SK-N-SH treated with all-trans-retinoic acid at 6 μM for 48 hours (cell line): Measurements from ENCODE around the gene UCN.

Source experiments
- ATAC-seq: fragments of 200-7000 bp; cut with Tn5 transposase; 3 replicates; pipeline ENCODE4 v1.9.1; 2020; ENCODE audit warnings: mild to moderate bottlenecking, moderate library complexity
- ARNTL ChIP-seq: fragments of 450-650 bp; formaldehyde crosslinking; IDR thresholded peaks from 2 replicates; pipeline ENCODE4 v1.5.0; 2020; ENCODE audit warnings: low read depth, mild to moderate bottlenecking, moderate library complexity, borderline replicate concordance
- BACH2 ChIP-seq: fragments of 250-450 bp; sonication (Bioruptor Pico); IDR thresholded peaks from 2 replicates; pipeline ENCODE4 v1.9.0; 2021; ENCODE audit warnings: mild to moderate bottlenecking, borderline replicate concordance
- CSDC2 ChIP-seq: fragments of 250-450 bp; sonication (Bioruptor Pico); IDR thresholded peaks from 2 replicates; pipeline ENCODE4 v1.5.0; 2020; ENCODE audit warnings: mild to moderate bottlenecking, moderate library complexity
- CSRNP3 ChIP-seq: fragments of 250-450 bp; sonication (Bioruptor Pico); IDR thresholded peaks from 2 replicates; pipeline ENCODE4 v1.5.1; 2021; ENCODE audit warnings: mild to moderate bottlenecking, moderate library complexity
- ESRRG ChIP-seq: fragments of 250-450 bp; sonication (Bioruptor Pico); IDR thresholded peaks from 2 replicates; pipeline ENCODE4 v1.6.1; 2021; ENCODE audit warnings: mild to moderate bottlenecking
- GLIS3 ChIP-seq: fragments of 250-450 bp; sonication (Bioruptor Pico); IDR thresholded peaks from 2 replicates; pipeline ENCODE4 v1.5.0; 2020; ENCODE audit warnings: mild to moderate bottlenecking, moderate library complexity
- ISL1 ChIP-seq: fragments of 250-450 bp; sonication (Bioruptor Pico); IDR thresholded peaks from 2 replicates; pipeline ENCODE4 v2.1.2; 2022; ENCODE audit warnings: mild to moderate bottlenecking, moderate library complexity
- PATZ1 ChIP-seq: fragments of 250-450 bp; sonication (Bioruptor Pico); IDR thresholded peaks from 2 replicates; pipeline ENCODE4 v1.8.0; 2020; ENCODE audit warnings: mild to moderate bottlenecking, moderate library complexity, borderline replicate concordance
- POU6F1 ChIP-seq: fragments of 250-450 bp; sonication (Bioruptor Pico); IDR thresholded peaks from 2 replicates; pipeline ENCODE4 v1.8.0; 2021; ENCODE audit warnings: low read depth, mild to moderate bottlenecking, moderate library complexity, borderline replicate concordance
- PPARA ChIP-seq: fragments of 250-450 bp; sonication (Bioruptor Pico); IDR thresholded peaks from 2 replicates; pipeline ENCODE4 v1.5.0; 2020; ENCODE audit warnings: mild to moderate bottlenecking, borderline replicate concordance
- RARB ChIP-seq: fragments of 250-450 bp; sonication (Bioruptor Pico); IDR thresholded peaks from 2 replicates; pipeline ENCODE4 v1.8.0; 2021; ENCODE audit warnings: mild to moderate bottlenecking, moderate library complexity
- SNAI2 ChIP-seq: fragments of 250-450 bp; sonication (Bioruptor Pico); IDR thresholded peaks from 2 replicates; pipeline ENCODE4 v1.5.0; 2020; ENCODE audit warnings: mild to moderate bottlenecking, moderate library complexity
- TCF4 ChIP-seq: fragments of 250-450 bp; sonication (Bioruptor Pico); IDR thresholded peaks from 2 replicates; pipeline ENCODE4 v1.8.0; 2021; ENCODE audit warnings: mild to moderate bottlenecking, moderate library complexity, borderline replicate concordance
- TOX ChIP-seq: fragments of 250-450 bp; sonication (Bioruptor Pico); IDR thresholded peaks from 2 replicates; pipeline ENCODE4 v1.8.0; 2021; ENCODE audit warnings: mild to moderate bottlenecking, moderate library complexity, borderline replicate concordance
- TSHZ2 ChIP-seq: fragments of 250-450 bp; sonication (Bioruptor Pico); IDR thresholded peaks from 2 replicates; pipeline ENCODE4 v1.5.0; 2020; ENCODE audit warnings: mild to moderate bottlenecking, moderate library complexity
- ZC3H10 ChIP-seq: fragments of 250-450 bp; sonication (Bioruptor Pico); IDR thresholded peaks from 2 replicates; pipeline ENCODE4 v1.5.1; 2021; ENCODE audit warnings: mild to moderate bottlenecking, moderate library complexity
- ZFP3 ChIP-seq: fragments of 250-450 bp; sonication (Bioruptor Pico); IDR thresholded peaks from 2 replicates; pipeline ENCODE4 v1.5.0; 2020; ENCODE audit warnings: mild to moderate bottlenecking, moderate library complexity
- ZFP30 ChIP-seq: fragments of 450-650 bp; formaldehyde crosslinking; IDR thresholded peaks from 2 replicates; pipeline ENCODE4 v1.5.0; 2022; ENCODE audit warnings: mild to moderate bottlenecking, moderate library complexity
- ZNF565 ChIP-seq: fragments of 450-650 bp; formaldehyde crosslinking; conservative IDR thresholded peaks from 2 replicates; pipeline ENCODE4 v1.5.0; 2020; ENCODE audit warnings: low read depth, mild to moderate bottlenecking, moderate library complexity
- ZNF70 ChIP-seq: fragments of 450-650 bp; formaldehyde crosslinking; IDR thresholded peaks from 2 replicates; pipeline ENCODE4 v1.5.0; 2020; ENCODE audit warnings: mild to moderate bottlenecking, moderate library complexity
- ZNF8 ChIP-seq: fragments of 450-650 bp; formaldehyde crosslinking; IDR thresholded peaks from 2 replicates; pipeline ENCODE4 v1.5.0; 2020; ENCODE audit warnings: mild to moderate bottlenecking, moderate library complexity
- TF ChIP-seq, protein P1 (sequence below): fragments of 250-450 bp; sonication (Bioruptor Pico); IDR thresholded peaks from 2 replicates; pipeline ENCODE4 v1.5.1; 2020; ENCODE audit warnings: low read depth, mild to moderate bottlenecking, moderate library complexity

Gene UCN

GRCh38 chr2:27284996-27285395, 23.2 kb downstream of the UCN start:
- no peak for ATAC-seq
- TF ChIP-seq ZFP3 (CRISPR knock-in tag): no peak
- no peak for TF ChIP-seq BACH2 (CRISPR knock-in tag)
- TF ChIP-seq ZFP30 (CRISPR knock-in tag): no peak
- no peak for TF ChIP-seq TCF4 (CRISPR knock-in tag)
- TF ChIP-seq SNAI2 (CRISPR knock-in tag): no peak
- TF ChIP-seq ISL1 (CRISPR knock-in tag): no peak
- no peak for TF ChIP-seq PPARA (CRISPR knock-in tag)
- TF ChIP-seq ZNF565 (CRISPR knock-in tag): no peak
- TF ChIP-seq GLIS3: no peak
- no peak for TF ChIP-seq ZC3H10 (CRISPR knock-in tag)
- TF ChIP-seq POU6F1 (CRISPR knock-in tag): no peak
- no peak for TF ChIP-seq RARB (CRISPR knock-in tag)
- TF ChIP-seq CSRNP3 (CRISPR knock-in tag): no peak
- no peak for TF ChIP-seq PATZ1 (CRISPR knock-in tag)
- TF ChIP-seq CSDC2 (CRISPR knock-in tag): no peak
- TF ChIP-seq, protein P1, sequence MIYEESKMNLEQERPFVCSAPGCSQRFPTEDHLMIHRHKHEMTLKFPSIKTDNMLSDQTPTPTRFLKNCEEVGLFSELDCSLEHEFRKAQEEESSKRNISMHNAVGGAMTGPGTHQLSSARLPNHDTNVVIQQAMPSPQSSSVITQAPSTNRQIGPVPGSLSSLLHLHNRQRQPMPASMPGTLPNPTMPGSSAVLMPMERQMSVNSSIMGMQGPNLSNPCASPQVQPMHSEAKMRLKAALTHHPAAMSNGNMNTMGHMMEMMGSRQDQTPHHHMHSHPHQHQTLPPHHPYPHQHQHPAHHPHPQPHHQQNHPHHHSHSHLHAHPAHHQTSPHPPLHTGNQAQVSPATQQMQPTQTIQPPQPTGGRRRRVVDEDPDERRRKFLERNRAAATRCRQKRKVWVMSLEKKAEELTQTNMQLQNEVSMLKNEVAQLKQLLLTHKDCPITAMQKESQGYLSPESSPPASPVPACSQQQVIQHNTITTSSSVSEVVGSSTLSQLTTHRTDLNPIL (CRISPR knock-in tag): no peak
- TF ChIP-seq TSHZ2 (CRISPR knock-in tag): no peak
- TF ChIP-seq TOX (CRISPR knock-in tag): no peak
- no peak for TF ChIP-seq ZNF8 (CRISPR knock-in tag)

DNA sequence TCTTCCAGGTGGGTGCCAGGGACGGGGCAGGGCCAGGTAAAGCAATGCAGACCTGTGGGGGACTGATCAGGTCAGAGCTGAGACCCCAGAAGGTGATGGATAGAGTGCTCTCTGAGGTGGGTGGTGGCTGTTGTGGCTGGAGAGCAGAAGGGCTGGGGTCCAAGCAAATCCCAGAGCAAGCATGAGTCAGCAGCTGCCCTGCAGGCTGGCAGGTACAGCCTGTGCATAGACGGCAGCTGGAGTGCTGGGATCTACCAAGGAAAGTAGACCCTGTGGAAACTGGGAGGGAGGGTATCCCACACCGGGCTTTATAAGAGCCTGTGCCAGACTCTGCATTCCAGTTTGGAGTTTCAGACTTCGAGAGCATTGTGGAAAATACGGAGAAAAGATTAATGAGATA, 25.4 kb downstream of the UCN start:
- peak; percentile 68 for TF ChIP-seq ZNF70 (CRISPR knock-in tag)
- no peak for TF ChIP-seq GLIS3
- TF ChIP-seq, all 23 proteins: peak for 1
- ATAC-seq: 0 out of 3 replicates have a peak, but pooled peaks have one; percentile 20

DNA sequence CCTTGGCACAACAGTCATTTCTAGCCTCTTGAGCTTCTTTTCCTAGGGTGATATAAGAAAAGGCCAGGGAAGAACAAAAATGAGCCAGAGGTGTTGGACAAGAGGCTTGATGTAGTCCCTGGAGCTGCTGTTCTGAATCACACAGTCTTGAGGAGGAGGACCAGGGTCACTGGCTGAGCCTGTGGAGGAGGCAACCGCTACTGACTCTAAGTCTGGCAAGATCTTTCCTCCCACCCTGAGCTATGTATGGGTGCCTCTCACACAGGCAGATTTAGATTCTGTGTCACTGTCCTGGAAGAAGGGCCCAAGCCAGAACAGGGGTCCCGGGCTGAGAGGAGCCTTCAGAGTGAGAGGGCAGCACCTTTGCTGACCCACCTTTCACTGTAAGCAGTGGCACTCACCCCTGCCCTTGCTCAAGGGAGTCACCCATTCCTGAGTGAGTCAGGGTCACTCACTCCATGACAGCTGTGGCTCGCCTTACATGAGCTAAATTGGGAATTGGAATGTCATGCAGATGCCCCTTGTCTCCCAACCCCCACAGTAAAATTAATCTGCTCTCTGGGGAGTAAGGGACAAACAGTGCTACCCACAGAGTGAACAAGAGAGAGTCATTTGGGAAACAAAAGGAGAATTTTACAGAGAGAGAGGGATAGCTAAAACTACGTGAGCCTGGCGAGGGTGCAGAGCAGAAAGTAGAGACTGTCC, 26.2 kb downstream of the UCN start, which contains the start of gene TRIM54:
TSS of gene TRIM54 (plus strand) at position 575 of the 705 bp plus-strand sequence. CDS start 303 bp downstream, outside the sequence.
- ATAC-seq: no peak
- no peak for TF ChIP-seq RARB (CRISPR knock-in tag)
- TF ChIP-seq ZC3H10 (CRISPR knock-in tag): no peak
- no peak for TF ChIP-seq ZFP3 (CRISPR knock-in tag)
- no peak for TF ChIP-seq BACH2 (CRISPR knock-in tag)
- TF ChIP-seq, protein P1 (CRISPR knock-in tag): no peak
- no peak for TF ChIP-seq TOX (CRISPR knock-in tag)
- no peak for TF ChIP-seq PATZ1 (CRISPR knock-in tag)
- no peak for TF ChIP-seq PPARA (CRISPR knock-in tag)
- TF ChIP-seq SNAI2 (CRISPR knock-in tag): no peak
- no peak for TF ChIP-seq TCF4 (CRISPR knock-in tag)
- TF ChIP-seq ESRRG: no peak
- TF ChIP-seq ARNTL: no peak
- no peak for TF ChIP-seq ZNF70 (CRISPR knock-in tag)
- TF ChIP-seq ZFP30 (CRISPR knock-in tag): no peak
- TF ChIP-seq CSRNP3 (CRISPR knock-in tag): no peak
